WTC11 (cell line): ENCODE results near the gene PDLIM4.

Source experiments
- ATF3 ChIP-seq: sonication (generic); formaldehyde crosslinking; conservative IDR thresholded peaks from 2 replicates; pipeline ENCODE4 v1.8.1; 2022; ENCODE audit warnings: mild to moderate bottlenecking, missing genetic modification reagents
- CREM ChIP-seq: sonication (generic); formaldehyde crosslinking; IDR thresholded peaks from 2 replicates; pipeline ENCODE4 v1.8.1; 2022; ENCODE audit warnings: mild to moderate bottlenecking, missing genetic modification reagents, moderate library complexity
- CTCF ChIP-seq: fragments of 200-600 bp; IDR thresholded peaks from 2 replicates; pipeline ENCODE4 v1.8.0; 2022; ENCODE audit warnings: antibody characterized with exemption
- E2F4 ChIP-seq: sonication (generic); formaldehyde crosslinking; IDR thresholded peaks from 2 replicates; pipeline ENCODE4 v1.8.1; 2022; ENCODE audit warnings: low read depth, mild to moderate bottlenecking, moderate library complexity, missing genetic modification reagents, borderline replicate concordance
- JUN ChIP-seq: sonication (generic); formaldehyde crosslinking; IDR thresholded peaks from 2 replicates; pipeline ENCODE4 v1.8.0; 2023; ENCODE audit warnings: mild to moderate bottlenecking, missing genetic modification reagents
- SP1 ChIP-seq: sonication (generic); formaldehyde crosslinking; conservative IDR thresholded peaks from 2 replicates; pipeline ENCODE4 v1.8.1; 2022; ENCODE audit warnings: missing genetic modification reagents
- TCF7 ChIP-seq: sonication (generic); formaldehyde crosslinking; IDR thresholded peaks from 2 replicates; pipeline ENCODE4 v1.8.0; 2022; ENCODE audit warnings: mild to moderate bottlenecking, low read depth, missing genetic modification reagents, moderate library complexity
- ZNF138 ChIP-seq: sonication (generic); formaldehyde crosslinking; conservative IDR thresholded peaks from 2 replicates; pipeline ENCODE4 v1.8.1; 2022; ENCODE audit warnings: mild to moderate bottlenecking, moderate library complexity, missing genetic modification reagents

GRCh38 chr5:132295505-132296411 is 38.3 kb downstream of the PDLIM4 start:
- TF ChIP-seq ZNF138 (CRISPR knock-in tag) (no peak), CTCF (no peak), ATF3 (CRISPR knock-in tag) (no peak), TCF7 (CRISPR knock-in tag) (no peak), E2F4 (no peak), JUN (CRISPR knock-in tag) (no peak), SP1 (CRISPR knock-in tag) (no peak), CREM (CRISPR knock-in tag) (no peak)
